Ectodermal cell (in vitro differentiated cells): ENCODE data around the gene ARRB1.

Experiments
- H3K27ac ChIP-seq: 2 replicates; pipeline ENCODE4 v1.7.0; 2013; ENCODE audit warnings: mild to moderate bottlenecking, low read depth, low read length; ENCODE audit not compliant: insufficient read depth, poor library complexity, severe bottlenecking
- H3K27me3 ChIP-seq: 2 replicates; pipeline ENCODE4 v1.7.0; 2013; ENCODE audit warnings: mild to moderate bottlenecking, low read length; ENCODE audit not compliant: insufficient read depth, control insufficient read depth, poor library complexity, severe bottlenecking
- H3K36me3 ChIP-seq: one replicate; pipeline ENCODE4 v1.7.0; 2013; ENCODE audit warnings: low read length; ENCODE audit not compliant: control insufficient read depth, insufficient read depth
- H3K4me1 ChIP-seq: one replicate; pipeline ENCODE4 v1.7.0; 2013; ENCODE audit warnings: low read length; ENCODE audit not compliant: control insufficient read depth, insufficient read depth
- H3K4me3 ChIP-seq: 2 replicates; pipeline ENCODE4 v1.7.0; 2013; ENCODE audit warnings: low read depth, low read length, control low read depth; ENCODE audit not compliant: insufficient read depth
- H3K9me3 ChIP-seq: 2 replicates; pipeline ENCODE4 v1.7.0; 2013; ENCODE audit warnings: mild to moderate bottlenecking, low read length, moderate library complexity; ENCODE audit not compliant: control insufficient read depth
- WGBS, 2 experiments: methylation state at CpG; one replicate each; pipeline ENCODE4 v1.1.7; 2013; ENCODE audit warnings: missing lambda C conversion rate in 2 of 2; 5-methylcytosine and 5-hydroxymethylcytosine counted together

The ARRB1 gene

DNA sequence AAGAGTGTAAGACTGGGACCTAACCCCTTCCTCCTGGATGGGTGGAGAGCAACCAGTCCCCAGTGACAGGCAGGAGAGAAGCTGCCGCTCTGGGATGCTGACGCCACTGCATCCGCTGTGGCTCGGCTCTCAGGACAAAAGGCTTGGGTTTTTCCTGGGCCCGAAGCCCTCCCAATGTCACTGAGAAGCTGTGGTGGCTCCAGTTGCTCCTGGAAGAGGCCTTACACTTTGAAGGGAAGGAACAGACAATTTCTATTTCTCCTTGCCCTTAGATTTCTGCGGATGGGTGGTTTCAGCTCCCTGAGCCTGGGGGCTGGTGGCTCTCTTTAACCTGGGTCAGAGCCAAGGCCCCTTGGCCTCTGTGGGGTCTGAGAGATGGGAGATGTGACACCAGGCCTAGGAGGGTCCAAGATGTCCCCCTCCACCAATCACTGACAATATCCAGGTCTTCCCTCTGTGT lies 89.5 kb downstream of the ARRB1 start:
- Histone ChIP-seq H3K27ac (no peak overlapping the region), H3K27me3 (no peaks in the 10 kb centered on the region), H3K36me3 (no peaks in the 10 kb centered on the region), H3K4me3 (no peak overlapping the region), H3K9me3 (no peaks in the 10 kb centered on the region), H3K4me1 (no peaks in the 10 kb centered on the region)
- 92% methylated on average over 6 of the region's 6 CpGs for WGBS, 2 experiments

- H3K27me3 ChIP-seq, result no peaks in the 10 kb centered on the region
- WGBS, 2 experiments, result 83 to 86% methylated on average over 10 of the region's 10 CpGs
- H3K4me3 ChIP-seq, result no peak overlapping the region
- H3K27ac ChIP-seq, result no peak overlapping the region
- no peaks in the 10 kb centered on the region for H3K36me3 ChIP-seq
- H3K9me3 ChIP-seq, result no peaks in the 10 kb centered on the region
- H3K4me1 ChIP-seq, result no peaks in the 10 kb centered on the region
Observed at GRCh38 chr11:75260396-75261170, 90.9 kb downstream of the ARRB1 start.

- Histone ChIP-seq H3K4me3 (no peak overlapping the region), H3K27ac (no peak overlapping the region), H3K27me3 (no peaks in the 10 kb centered on the region), H3K4me1 (no peaks in the 10 kb centered on the region), H3K9me3 (no peaks in the 10 kb centered on the region), H3K36me3 (no peaks in the 10 kb centered on the region)
Observed at GRCh38 chr11:75254326-75254725, 97.1 kb downstream of the ARRB1 start.

GRCh38 chr11:75249704-75250103 lies 101.8 kb downstream of the ARRB1 start:
- no peak overlapping the region for H3K4me3 ChIP-seq
- H3K9me3 ChIP-seq, result no peaks in the 10 kb centered on the region
- peaks cover 8% of the 10 kb centered on the region for H3K27me3 ChIP-seq
- H3K4me1 ChIP-seq, result no peaks in the 10 kb centered on the region
- H3K27ac ChIP-seq, result no peak overlapping the region
- WGBS, 2 experiments, result 64 to 65% methylated on average over 3 of the region's 3 CpGs
- H3K36me3 ChIP-seq, result no peaks in the 10 kb centered on the region

- H3K4me1 ChIP-seq, result no peaks in the 10 kb centered on the region
- WGBS, 2 experiments, result 46 to 47% methylated on average over 11 of the region's 11 CpGs
- peaks cover 16% of the 10 kb centered on the region for H3K27me3 ChIP-seq
- H3K36me3 ChIP-seq, result no peaks in the 10 kb centered on the region
- H3K27ac ChIP-seq, result no peak overlapping the region
- H3K9me3 ChIP-seq, result no peaks in the 10 kb centered on the region
- no peak overlapping the region for H3K4me3 ChIP-seq
Observed at GRCh38 chr11:75248924-75249256, 102.6 kb downstream of the ARRB1 start.

- Histone ChIP-seq H3K9me3 (no peaks in the 10 kb centered on the region), H3K36me3 (no peaks in the 10 kb centered on the region), H3K4me1 (no peaks in the 10 kb centered on the region), H3K27ac (no peak overlapping the region), H3K4me3 (no peak overlapping the region), H3K27me3 (peaks cover 37% of the 10 kb centered on the region)
- WGBS, 2 experiments, result 91 to 92% methylated on average over 11 of the region's 11 CpGs
Observed at GRCh38 chr11:75246671-75247350, 104.7 kb downstream of the ARRB1 start.

GRCh38 chr11:75246006-75246670 lies 105.3 kb downstream of the ARRB1 start:
- WGBS, 2 experiments, result 86 to 88% methylated on average over 7 of the region's 7 CpGs
- H3K4me1 ChIP-seq, result no peaks in the 10 kb centered on the region
- no peaks in the 10 kb centered on the region for H3K9me3 ChIP-seq
- H3K36me3 ChIP-seq, result no peaks in the 10 kb centered on the region
- peaks cover 43% of the 10 kb centered on the region for H3K27me3 ChIP-seq
- no peak overlapping the region for H3K4me3 ChIP-seq
- no peak overlapping the region for H3K27ac ChIP-seq

GRCh38 chr11:75245356-75246005 lies 106.0 kb downstream of the ARRB1 start:
- Histone ChIP-seq H3K27ac (no peak overlapping the region), H3K4me1 (no peaks in the 10 kb centered on the region), H3K27me3 (peaks cover 49% of the 10 kb centered on the region), H3K4me3 (no peak overlapping the region), H3K36me3 (no peaks in the 10 kb centered on the region), H3K9me3 (no peaks in the 10 kb centered on the region)
- WGBS, 2 experiments, result 70 to 73% methylated on average over 4 to 5 of the region's 5 CpGs

- Histone ChIP-seq H3K36me3 (no peaks in the 10 kb centered on the region), H3K9me3 (no peaks in the 10 kb centered on the region), H3K27ac (no peak overlapping the region), H3K4me1 (peaks cover 10% of the 10 kb centered on the region), H3K27me3 (peaks cover 61% of the 10 kb centered on the region), H3K4me3 (no peak overlapping the region)
- 79 to 88% methylated on average over 8 to 10 of the region's 10 CpGs for WGBS, 2 experiments
Observed at GRCh38 chr11:75244052-75244814, 107.2 kb downstream of the ARRB1 start.
